KOPT-K1 (cell line): ENCODE results near the gene CUTA.
"Not testable (repeated sequence)": the region's sequence is repeated elsewhere in the genome, so short reads cannot be mapped to it uniquely, and the experiment has no call there.

ENCODE experiments used
- H3K27ac ChIP-seq: fragments of 200-600 bp; sonication (generic); 2 replicates; pipeline ENCODE4 v1.5.1; 2016; ENCODE audit warnings: antibody characterized with exemption, mild to moderate bottlenecking, low read depth, low read length; ENCODE audit not compliant: poor library complexity, severe bottlenecking
- H3K36me3 ChIP-seq: fragments of 200-600 bp; sonication (generic); 2 replicates; pipeline ENCODE4 v1.5.1; 2017; ENCODE audit warnings: antibody characterized with exemption, mild to moderate bottlenecking, low read length, moderate library complexity; ENCODE audit not compliant: insufficient read depth
- H3K9me3 ChIP-seq: fragments of 200-600 bp; sonication (generic); 2 replicates; pipeline ENCODE4 v1.5.1; 2017; ENCODE audit warnings: antibody characterized with exemption, low read length, mild to moderate bottlenecking; ENCODE audit not compliant: insufficient read depth, poor library complexity, severe bottlenecking

The CUTA gene

DNA sequence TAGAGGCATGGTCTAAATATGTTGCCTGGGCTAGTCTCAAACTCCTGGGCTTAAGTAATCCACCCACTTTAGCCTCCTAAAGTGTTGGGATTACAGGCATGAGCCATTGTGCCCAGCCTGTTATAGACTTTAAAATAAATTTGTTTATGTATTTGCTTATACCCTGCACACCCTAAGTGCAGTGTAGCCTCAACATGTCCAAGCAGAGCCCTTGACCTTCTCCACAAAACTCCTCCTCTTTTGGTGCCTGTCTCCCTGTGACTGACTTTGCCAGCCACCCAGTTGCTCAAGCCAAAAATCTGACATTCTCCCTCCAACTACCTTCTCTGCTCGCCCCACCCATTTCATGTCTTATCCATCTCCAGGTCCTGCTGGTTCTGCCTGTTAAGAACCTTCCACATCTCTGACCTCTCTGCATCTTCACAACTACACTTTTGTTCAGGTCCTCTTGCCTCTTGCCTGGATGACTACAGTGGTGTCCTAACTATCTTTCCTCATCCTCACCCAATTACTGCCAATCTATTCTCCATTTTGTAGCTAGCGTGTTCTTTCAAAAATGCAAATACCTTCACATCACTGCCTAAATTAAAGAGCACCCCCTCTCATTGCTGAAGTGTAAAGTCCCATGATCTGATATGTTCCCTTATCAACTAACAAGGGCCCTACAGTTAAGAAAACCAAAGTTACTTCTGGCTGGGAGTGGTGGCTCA lies 37.5 kb downstream of the CUTA start:
- H3K27ac ChIP-seq = no peak overlapping the region
- H3K9me3 ChIP-seq = no peaks in the 10 kb centered on the region
- no peaks in the 10 kb centered on the region for H3K36me3 ChIP-seq

DNA sequence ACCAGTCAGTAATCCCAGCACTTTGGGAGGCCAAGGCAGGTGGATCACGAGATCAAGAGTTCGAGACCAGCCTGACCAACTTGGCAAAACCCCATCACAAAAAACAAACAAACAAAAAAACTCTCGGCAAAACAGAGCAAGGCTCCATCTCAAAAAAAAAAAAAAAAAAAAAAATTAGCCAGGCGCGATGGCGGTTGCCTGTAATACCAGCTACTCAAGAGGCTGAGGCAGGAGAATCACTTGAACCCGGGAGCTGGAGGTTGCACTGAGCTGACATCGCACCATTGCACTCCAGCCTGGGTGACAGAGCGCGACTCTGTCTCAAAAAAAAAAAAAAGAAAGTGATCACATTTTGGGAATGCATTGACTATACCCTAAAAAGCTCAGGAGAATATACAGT lies 38.7 kb downstream of the CUTA start:
- not testable (repeated sequence) for H3K36me3 ChIP-seq, H3K27ac ChIP-seq, H3K9me3 ChIP-seq

GRCh38 chr6:33377171-33377570 lies 40.7 kb downstream of the CUTA start:
- H3K36me3 ChIP-seq = no peaks in the 10 kb centered on the region
- no peaks in the 10 kb centered on the region for H3K9me3 ChIP-seq
- no peak overlapping the region for H3K27ac ChIP-seq

GRCh38 chr6:33375143-33375671 lies 42.7 kb downstream of the CUTA start:
- no peaks in the 10 kb centered on the region for H3K9me3 ChIP-seq
- H3K27ac ChIP-seq = no peak overlapping the region

GRCh38 chr6:33373960-33374910 lies 43.7 kb downstream of the CUTA start:
- no peak overlapping the region for H3K27ac ChIP-seq
- no peaks in the 10 kb centered on the region for H3K36me3 ChIP-seq
- H3K9me3 ChIP-seq = no peaks in the 10 kb centered on the region

More at GRCh38 chr6:33375143-33375671, 42.7 kb downstream of the CUTA start:
- H3K36me3 ChIP-seq = no peaks in the 10 kb centered on the region

DNA sequence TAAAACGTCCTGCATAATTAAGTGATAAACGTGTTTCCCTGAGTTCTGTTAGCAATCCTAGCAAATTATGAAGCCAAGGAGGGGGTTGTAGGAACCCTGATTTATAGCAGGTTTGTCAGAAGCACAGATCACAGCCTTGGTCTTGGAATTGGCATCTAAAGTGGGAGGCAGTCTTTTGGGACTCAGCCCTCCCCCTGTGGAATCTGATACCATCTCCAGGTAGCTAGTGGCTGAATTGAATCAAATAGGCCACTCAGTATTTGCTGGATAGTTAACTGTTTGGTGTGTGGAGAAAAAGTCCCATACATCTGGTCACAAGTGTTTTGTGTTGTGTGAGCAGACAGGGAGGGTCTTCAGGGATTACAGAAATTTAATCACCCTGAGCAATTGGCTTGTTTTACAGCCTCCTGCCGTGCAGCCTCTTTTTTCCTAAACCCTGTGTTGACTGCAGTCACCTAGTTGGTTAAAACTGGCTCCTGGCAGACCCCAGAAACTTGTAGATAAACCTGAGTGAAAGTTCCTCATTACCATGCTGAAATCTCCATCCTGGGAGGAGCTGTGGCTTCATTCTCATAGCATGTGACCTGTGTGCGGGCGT lies 45.3 kb downstream of the CUTA start:
- Histone ChIP-seq H3K9me3 (no peaks in the 10 kb centered on the region), H3K27ac (no peak overlapping the region), H3K36me3 (no peaks in the 10 kb centered on the region)

- not testable (repeated sequence) for H3K27ac ChIP-seq, H3K36me3 ChIP-seq, H3K9me3 ChIP-seq
These were observed 46.0 kb downstream of the CUTA start for GRCh38 chr6:33371901-33372300.

- not testable (repeated sequence) for H3K9me3 ChIP-seq, H3K27ac ChIP-seq, H3K36me3 ChIP-seq
These were observed 50.2 kb downstream of the CUTA start for GRCh38 chr6:33367715-33368025.

DNA sequence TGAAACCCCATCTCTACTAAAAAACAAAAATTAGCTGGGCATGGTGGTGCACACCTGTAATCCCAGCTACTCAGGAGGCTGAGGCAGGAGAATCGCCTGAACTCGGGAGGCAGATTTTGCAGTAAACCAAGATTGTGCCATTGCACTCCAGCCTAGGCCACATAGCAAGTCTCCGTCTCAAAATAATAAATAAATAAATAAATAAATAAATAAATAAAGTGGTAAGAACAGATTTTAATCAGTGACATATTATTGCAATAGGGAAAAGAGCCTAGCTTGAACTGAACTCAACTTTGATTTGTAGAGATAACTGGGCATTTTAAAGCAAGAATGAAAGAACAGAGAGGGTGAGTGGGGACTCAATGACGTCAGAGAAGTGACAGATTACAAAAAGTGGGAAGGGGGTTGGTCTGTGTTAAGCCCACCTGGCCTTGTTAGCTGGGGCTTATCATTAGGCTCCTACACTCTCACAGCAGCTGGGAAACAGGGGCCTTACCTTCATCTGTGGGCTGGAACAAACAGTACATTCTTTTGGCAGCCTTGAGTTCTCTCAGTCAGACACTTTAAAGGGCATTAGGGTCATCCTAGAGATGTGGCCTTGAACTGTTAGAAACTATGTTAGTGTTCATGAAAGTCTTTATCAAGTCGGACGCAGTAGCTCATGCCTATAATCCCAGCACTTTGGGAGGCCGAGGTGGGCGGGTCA lies 50.7 kb downstream of the CUTA start:
- Histone ChIP-seq H3K27ac (no peak overlapping the region), H3K9me3 (no peaks in the 10 kb centered on the region), H3K36me3 (no peaks in the 10 kb centered on the region)
